Neural cell (in vitro differentiated cells): ENCODE data around the gene DARS1. TPM values are rescaled to one million over a fixed set of nuclear protein-coding genes. Genes with fewer than 3 reads are reported as not detected.

Source experiments
- H2AFZ ChIP-seq: fragments of 200-600, 300-800 bp; sonication (generic), shearing (Covaris generic); 2 replicates; pipeline ENCODE4 v1.6.0; 2014; ENCODE audit warnings: low read depth, mild to moderate bottlenecking, antibody characterized with exemption, low read length, moderate library complexity
- H3F3A ChIP-seq: fragments of 200-600 bp; shearing (Covaris generic); 2 replicates; pipeline ENCODE4 v1.6.1; 2016; ENCODE audit warnings: mild to moderate bottlenecking, moderate library complexity, mixed read lengths, antibody characterized with exemption, low read length; ENCODE audit not compliant: insufficient read depth, poor library complexity, severe bottlenecking
- H3K27ac ChIP-seq: fragments of 200-600, 300-800 bp; sonication (generic), shearing (Covaris generic); 2 replicates; pipeline ENCODE4 v1.5.1; 2014; ENCODE audit warnings: mild to moderate bottlenecking, low read length, moderate library complexity
- H3K27me3 ChIP-seq: fragments of 300-800, 200-600 bp; sonication (generic), shearing (Covaris generic); 2 replicates; pipeline ENCODE4 v1.6.0; 2014; ENCODE audit warnings: mild to moderate bottlenecking, low read depth, low read length, moderate library complexity; ENCODE audit not compliant: insufficient read depth
- H3K36me3 ChIP-seq: fragments of 300-800, 200-600 bp; sonication (generic), shearing (Covaris generic); 2 replicates; pipeline ENCODE4 v1.5.1; 2014; ENCODE audit warnings: mild to moderate bottlenecking, antibody characterized with exemption, low read length, moderate library complexity; ENCODE audit not compliant: insufficient read depth
- H3K4me2 ChIP-seq: fragments of 300-800, 200-600 bp; sonication (generic), shearing (Covaris generic); 2 replicates; pipeline ENCODE4 v1.6.0; 2014; ENCODE audit warnings: mild to moderate bottlenecking, low read length
- H3K4me3 ChIP-seq: fragments of 300-800, 200-600 bp; sonication (generic), shearing (Covaris generic); 2 replicates; pipeline ENCODE4 v1.5.1; 2014; ENCODE audit warnings: mild to moderate bottlenecking, low read length, moderate library complexity
- H3K79me2 ChIP-seq: fragments of 200-600 bp; shearing (Covaris generic); replicated peaks from 2 replicates; pipeline ENCODE4 v1.6.0; 2014; ENCODE audit warnings: mild to moderate bottlenecking, low read length, moderate library complexity; ENCODE audit not compliant: insufficient read depth
- H3K9ac ChIP-seq: fragments of 300-800, 200-600 bp; sonication (generic), shearing (Covaris generic); 2 replicates; pipeline ENCODE4 v1.6.1; 2016; ENCODE audit warnings: mild to moderate bottlenecking, low read length, mixed read lengths
- H3K9me2 ChIP-seq: fragments of 200-600 bp; shearing (Covaris generic); 2 replicates; pipeline ENCODE4 v1.6.1; 2016; ENCODE audit warnings: mild to moderate bottlenecking, low read length, mixed read lengths; ENCODE audit not compliant: insufficient read depth
- H3K9me3 ChIP-seq: fragments of 200-600, 300-800 bp; sonication (generic), shearing (Covaris generic); 2 replicates; pipeline ENCODE4 v1.6.1; 2016; ENCODE audit warnings: mild to moderate bottlenecking, mixed run types, low read length, moderate library complexity, mixed read lengths
- H4K20me1 ChIP-seq: fragments of 200-600 bp; shearing (Covaris generic); 2 replicates; pipeline ENCODE4 v1.6.1; 2016; ENCODE audit warnings: mild to moderate bottlenecking, mixed run types; ENCODE audit not compliant: insufficient read depth
- EP300 ChIP-seq: fragments of 450-650 bp; conservative IDR thresholded peaks from 2 replicates; pipeline ENCODE4 v1.6.1; 2014; ENCODE audit warnings: antibody characterized with exemption, mild to moderate bottlenecking, moderate library complexity; ENCODE audit not compliant: poor library complexity, severe bottlenecking
- EZH2 ChIP-seq: fragments of 200-600, 300-800 bp; shearing (Covaris generic), sonication (generic); IDR thresholded peaks from 2 replicates; pipeline ENCODE4 v1.6.1; 2014; ENCODE audit warnings: antibody characterized with exemption, low read length, borderline replicate concordance, mild to moderate bottlenecking; ENCODE audit not compliant: insufficient read depth, poor library complexity, severe bottlenecking
- MXI1 ChIP-seq: fragments of 450-650 bp; conservative IDR thresholded peaks from 2 replicates; pipeline ENCODE4 v1.6.1; 2014; ENCODE audit warnings: antibody characterized with exemption, mild to moderate bottlenecking; ENCODE audit not compliant: poor library complexity, severe bottlenecking
- POLR2AphosphoS5 ChIP-seq: IDR thresholded peaks from 2 replicates; pipeline ENCODE4 v1.6.1; 2012
- RAD21 ChIP-seq: fragments of 450-650 bp; conservative IDR thresholded peaks from 2 replicates; pipeline ENCODE4 v1.6.1; 2014; ENCODE audit warnings: antibody characterized with exemption, mild to moderate bottlenecking, moderate library complexity
- SMC3 ChIP-seq: fragments of 450-650 bp; conservative IDR thresholded peaks from 2 replicates; pipeline ENCODE4 v1.6.1; 2014; ENCODE audit warnings: antibody characterized with exemption, mild to moderate bottlenecking, moderate library complexity; ENCODE audit not compliant: poor library complexity
- TAF1 ChIP-seq: IDR thresholded peaks from 2 replicates; pipeline ENCODE4 v1.6.1; 2012; ENCODE audit warnings: low read depth
- polyA plus RNA-seq: library from polyadenylated mRNA; depleted of rRNA; stranded (reverse); fragments of >200 nt; gene quantifications from 2 replicates; pipeline ENCODE4 v1.2.3, GENCODE V29; 2014
- TF ChIP-seq, protein P1 (sequence below): IDR thresholded peaks from 2 replicates; pipeline ENCODE4 v1.6.1; 2012; ENCODE audit warnings: borderline replicate concordance
- TF ChIP-seq, protein P2 (sequence below): fragments of 450-650 bp; IDR thresholded peaks from 2 replicates; pipeline ENCODE4 v1.5.1; 2014; ENCODE audit warnings: antibody characterized with exemption, mild to moderate bottlenecking, moderate library complexity; ENCODE audit not compliant: poor library complexity, severe bottlenecking

The DARS1 gene
- polyA plus RNA-seq, 1 donor from 2014 or later, result 37.9 TPM

DNA sequence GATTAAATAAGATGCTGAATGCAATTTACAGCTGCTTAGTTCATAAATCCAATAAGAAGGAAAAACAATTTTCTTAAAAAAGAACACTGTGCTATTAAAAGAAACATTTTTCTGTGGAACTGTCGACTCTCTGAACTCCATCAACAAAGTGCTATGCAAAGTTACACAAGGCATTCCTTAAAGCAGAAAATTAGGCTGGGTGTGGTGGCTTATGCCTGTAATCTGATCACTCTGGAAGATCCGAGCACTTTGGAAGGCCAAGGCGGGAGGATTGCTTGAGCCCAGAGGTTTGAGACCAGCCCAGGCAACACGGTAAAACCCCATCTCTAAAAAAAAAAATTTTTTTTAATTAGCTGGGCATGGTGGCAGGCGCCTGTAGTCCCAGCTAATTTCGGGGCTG is 122.2 kb downstream of the DARS1 start:
- Histone ChIP-seq H4K20me1 (no peaks in the 10 kb centered on the region), H2AFZ (no peak overlapping the region)

DNA sequence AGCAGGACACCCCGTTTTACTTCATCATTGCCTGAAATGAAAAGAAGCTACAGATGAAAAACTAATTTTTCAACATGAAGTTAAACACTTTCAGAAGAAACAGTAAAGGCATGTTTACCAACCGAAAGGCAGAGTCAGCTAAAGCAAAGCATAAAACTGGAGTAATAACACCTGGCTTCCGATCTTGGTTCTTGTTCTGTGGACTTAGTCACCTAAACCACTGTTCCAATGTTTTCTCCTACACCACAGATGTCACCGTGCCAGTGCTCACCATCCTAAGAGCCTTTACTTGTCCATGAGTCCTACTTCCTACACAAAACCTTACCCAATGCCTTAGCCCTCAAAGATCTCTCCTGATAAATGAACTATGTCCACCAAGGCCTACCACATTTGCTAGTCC is 122.7 kb downstream of the DARS1 start:
- Histone ChIP-seq H3K4me2 (no peak overlapping the region), H3K9ac (no peak overlapping the region), H3K27ac (no peak overlapping the region), H3K27me3 (no peaks in the 10 kb centered on the region), H3K79me2 (no peaks in the 10 kb centered on the region), H2AFZ (no peak overlapping the region), H3K36me3 (no peaks in the 10 kb centered on the region), H3K4me3 (no peak overlapping the region), H3F3A (no peaks in the 10 kb centered on the region), H3K9me3 (no peaks in the 10 kb centered on the region), H4K20me1 (no peaks in the 10 kb centered on the region), H3K9me2 (no peaks in the 10 kb centered on the region)
- no peak for TF ChIP-seq EZH2
- no peak for TF ChIP-seq RAD21
- no peak for TF ChIP-seq EP300
- TF ChIP-seq TAF1, result no peak
- TF ChIP-seq, protein P1, sequence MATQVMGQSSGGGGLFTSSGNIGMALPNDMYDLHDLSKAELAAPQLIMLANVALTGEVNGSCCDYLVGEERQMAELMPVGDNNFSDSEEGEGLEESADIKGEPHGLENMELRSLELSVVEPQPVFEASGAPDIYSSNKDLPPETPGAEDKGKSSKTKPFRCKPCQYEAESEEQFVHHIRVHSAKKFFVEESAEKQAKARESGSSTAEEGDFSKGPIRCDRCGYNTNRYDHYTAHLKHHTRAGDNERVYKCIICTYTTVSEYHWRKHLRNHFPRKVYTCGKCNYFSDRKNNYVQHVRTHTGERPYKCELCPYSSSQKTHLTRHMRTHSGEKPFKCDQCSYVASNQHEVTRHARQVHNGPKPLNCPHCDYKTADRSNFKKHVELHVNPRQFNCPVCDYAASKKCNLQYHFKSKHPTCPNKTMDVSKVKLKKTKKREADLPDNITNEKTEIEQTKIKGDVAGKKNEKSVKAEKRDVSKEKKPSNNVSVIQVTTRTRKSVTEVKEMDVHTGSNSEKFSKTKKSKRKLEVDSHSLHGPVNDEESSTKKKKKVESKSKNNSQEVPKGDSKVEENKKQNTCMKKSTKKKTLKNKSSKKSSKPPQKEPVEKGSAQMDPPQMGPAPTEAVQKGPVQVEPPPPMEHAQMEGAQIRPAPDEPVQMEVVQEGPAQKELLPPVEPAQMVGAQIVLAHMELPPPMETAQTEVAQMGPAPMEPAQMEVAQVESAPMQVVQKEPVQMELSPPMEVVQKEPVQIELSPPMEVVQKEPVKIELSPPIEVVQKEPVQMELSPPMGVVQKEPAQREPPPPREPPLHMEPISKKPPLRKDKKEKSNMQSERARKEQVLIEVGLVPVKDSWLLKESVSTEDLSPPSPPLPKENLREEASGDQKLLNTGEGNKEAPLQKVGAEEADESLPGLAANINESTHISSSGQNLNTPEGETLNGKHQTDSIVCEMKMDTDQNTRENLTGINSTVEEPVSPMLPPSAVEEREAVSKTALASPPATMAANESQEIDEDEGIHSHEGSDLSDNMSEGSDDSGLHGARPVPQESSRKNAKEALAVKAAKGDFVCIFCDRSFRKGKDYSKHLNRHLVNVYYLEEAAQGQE, result no peak
- TF ChIP-seq, protein P2, sequence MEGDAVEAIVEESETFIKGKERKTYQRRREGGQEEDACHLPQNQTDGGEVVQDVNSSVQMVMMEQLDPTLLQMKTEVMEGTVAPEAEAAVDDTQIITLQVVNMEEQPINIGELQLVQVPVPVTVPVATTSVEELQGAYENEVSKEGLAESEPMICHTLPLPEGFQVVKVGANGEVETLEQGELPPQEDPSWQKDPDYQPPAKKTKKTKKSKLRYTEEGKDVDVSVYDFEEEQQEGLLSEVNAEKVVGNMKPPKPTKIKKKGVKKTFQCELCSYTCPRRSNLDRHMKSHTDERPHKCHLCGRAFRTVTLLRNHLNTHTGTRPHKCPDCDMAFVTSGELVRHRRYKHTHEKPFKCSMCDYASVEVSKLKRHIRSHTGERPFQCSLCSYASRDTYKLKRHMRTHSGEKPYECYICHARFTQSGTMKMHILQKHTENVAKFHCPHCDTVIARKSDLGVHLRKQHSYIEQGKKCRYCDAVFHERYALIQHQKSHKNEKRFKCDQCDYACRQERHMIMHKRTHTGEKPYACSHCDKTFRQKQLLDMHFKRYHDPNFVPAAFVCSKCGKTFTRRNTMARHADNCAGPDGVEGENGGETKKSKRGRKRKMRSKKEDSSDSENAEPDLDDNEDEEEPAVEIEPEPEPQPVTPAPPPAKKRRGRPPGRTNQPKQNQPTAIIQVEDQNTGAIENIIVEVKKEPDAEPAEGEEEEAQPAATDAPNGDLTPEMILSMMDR, result no peak

More for the DNA sequence above, 122.2 kb downstream of the DARS1 start:
- Histone ChIP-seq H3K4me3 (no peak overlapping the region), H3K36me3 (no peaks in the 10 kb centered on the region), H3K9ac (no peak overlapping the region), H3K27ac (no peak overlapping the region), H3K9me3 (no peaks in the 10 kb centered on the region), H3K27me3 (no peaks in the 10 kb centered on the region), H3F3A (no peaks in the 10 kb centered on the region), H3K79me2 (no peaks in the 10 kb centered on the region), H3K9me2 (no peaks in the 10 kb centered on the region), H3K4me2 (no peak overlapping the region)
- TF ChIP-seq SMC3 (no peak), MXI1 (no peak), EP300 (no peak), POLR2AphosphoS5 (no peak), TAF1 (no peak), EZH2 (no peak), RAD21 (no peak)
- TF ChIP-seq, protein P1, result no peak
- TF ChIP-seq, protein P2, result no peak
